ENCODE data around the gene NEK4.

Gene NEK4

DNA sequence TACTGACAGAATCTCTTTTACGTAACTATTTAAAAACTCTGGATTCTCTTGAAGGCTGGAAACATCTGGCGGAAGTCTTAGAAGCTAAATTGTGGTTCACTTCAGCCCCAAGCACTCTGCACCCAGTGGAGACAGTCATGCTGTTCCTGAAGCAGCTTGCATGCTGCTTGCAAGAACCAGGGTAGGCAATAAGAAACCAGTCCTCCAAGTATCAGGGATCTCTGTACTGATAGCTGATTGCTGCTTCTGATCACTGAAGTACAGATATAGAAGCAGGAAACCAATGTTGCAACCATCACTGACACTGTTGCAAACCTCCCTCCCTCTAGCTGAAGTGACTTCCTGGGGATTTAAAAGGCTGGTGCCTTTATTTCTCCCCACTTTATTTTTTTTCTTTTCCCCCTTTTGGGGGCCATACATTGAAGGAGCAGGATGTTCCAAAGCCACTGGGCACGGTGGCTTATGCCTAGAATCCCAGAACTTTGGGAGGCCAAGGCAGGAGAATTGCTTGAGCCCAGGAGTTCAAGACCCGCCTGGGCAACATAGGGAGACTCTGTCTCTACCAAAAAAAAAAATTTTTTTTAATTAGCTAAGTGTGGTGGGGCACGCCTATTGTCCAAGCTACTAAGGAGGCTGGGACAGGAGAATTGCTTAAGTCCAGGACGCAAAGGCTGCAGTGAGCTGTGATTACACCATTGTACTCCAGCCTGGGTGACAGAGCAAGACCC is 49.6 kb downstream of the NEK4 start:
- TF ChIP-seq CTCF (IDR thresholded peaks at IDR 0.05) = no peak
- Histone ChIP-seq H3K27ac (no peak overlapping the region), H3K4me3 (no peak overlapping the region)
- DNase-seq (ENCODE audit: low spot score) = no peak

DNA sequence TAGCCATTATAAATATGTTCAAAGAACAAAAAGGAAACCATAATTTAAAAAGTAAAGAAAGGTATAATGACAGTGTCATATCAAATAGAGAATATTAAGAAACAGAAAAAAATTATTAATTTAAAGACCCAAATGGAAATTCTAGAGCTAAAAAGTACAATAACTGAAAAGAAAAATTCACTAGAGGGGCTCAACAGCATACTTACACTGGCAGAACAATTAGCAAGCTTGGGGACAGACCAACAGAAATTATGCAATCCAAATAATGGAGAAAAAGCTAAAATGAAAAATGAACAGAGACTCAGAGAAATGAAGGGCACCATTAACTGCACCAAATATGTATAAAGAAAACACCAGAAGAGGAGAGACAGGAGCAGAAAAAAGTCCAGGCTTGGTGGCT is 51.1 kb downstream of the NEK4 start:
- Histone ChIP-seq H3K4me3 (no peak overlapping the region), H3K27ac (no peak overlapping the region)
- TF ChIP-seq CTCF (IDR thresholded peaks at IDR 0.05) = no peak
- DNase-seq (ENCODE audit: low spot score) = no peak

- H3K4me3 ChIP-seq = no peak overlapping the region
- no peak for TF ChIP-seq CTCF (IDR thresholded peaks at IDR 0.05)
- DNase-seq (ENCODE audit: low spot score) = no peak
Observed at GRCh38 chr3:52715714-52716305, 54.9 kb downstream of the NEK4 start.

GRCh38 chr3:52714335-52715302 is 56.1 kb downstream of the NEK4 start:
- no peak for DNase-seq (ENCODE audit: low spot score)
- Histone ChIP-seq H3K4me3 (no peak overlapping the region), H3K27ac (no peak overlapping the region)
- no peak for TF ChIP-seq CTCF (IDR thresholded peaks at IDR 0.05)

More at GRCh38 chr3:52715714-52716305, 54.9 kb downstream of the NEK4 start:
- no peak overlapping the region for H3K27ac ChIP-seq

- Histone ChIP-seq H3K4me3 (no peak overlapping the region), H3K27ac (no peak overlapping the region)
- TF ChIP-seq CTCF (IDR thresholded peaks at IDR 0.05) = no peak
- no peak for DNase-seq (ENCODE audit: low spot score)
Observed at GRCh38 chr3:52712291-52713212, 58.2 kb downstream of the NEK4 start.

GRCh38 chr3:52710512-52710911 is 60.2 kb downstream of the NEK4 start:
- no peak overlapping the region for H3K27ac ChIP-seq
- no peak for DNase-seq (ENCODE audit: low spot score)
- no peak for TF ChIP-seq CTCF (IDR thresholded peaks at IDR 0.05)
- H3K4me3 ChIP-seq = no peak overlapping the region
